SK-N-MC (cell line): Measurements from ENCODE around the gene ILDR2.
"Not testable (repeated sequence)": the region's sequence is repeated elsewhere in the genome, so short reads cannot be mapped to it uniquely, and the experiment has no call there.

ENCODE experiments used
- DNase-seq: peaks from one replicate; pipeline ENCODE4 v3.0.0-alpha.2; 2011; ENCODE audit warnings: low read depth, low spot score
- H3K27ac ChIP-seq: fragments of 200-600 bp; sonication (generic); 2 replicates; pipeline ENCODE4 v1.5.1; 2016; ENCODE audit warnings: mixed run types
- H3K36me3 ChIP-seq: fragments of 200-600 bp; sonication (generic); 2 replicates; pipeline ENCODE4 v1.6.1; 2017; ENCODE audit warnings: antibody characterized with exemption, low read length, mixed read lengths; ENCODE audit not compliant: insufficient read depth
- H3K4me3 ChIP-seq: fragments of 200-600 bp; sonication (generic); 2 replicates; pipeline ENCODE4 v1.5.1; 2016
- H3K9ac ChIP-seq: fragments of 200-600 bp; sonication (generic); 2 replicates; pipeline ENCODE4 v1.8.0; 2017; ENCODE audit warnings: mixed run types, mixed read lengths; ENCODE audit not compliant: insufficient read length
- H3K9me3 ChIP-seq: fragments of 200-600 bp; sonication (generic); 2 replicates; pipeline ENCODE4 v1.6.1; 2017; ENCODE audit warnings: low read depth, mild to moderate bottlenecking, antibody characterized with exemption, low read length, moderate library complexity, mixed read lengths
- EZH2 ChIP-seq: fragments of 200-600 bp; sonication (generic); IDR thresholded peaks from one replicate; pipeline ENCODE4 v1.6.1; 2017; ENCODE audit warnings: antibody characterized with exemption
- FOXP2 ChIP-seq: optimal IDR thresholded peaks from 2 replicates; pipeline ENCODE3; 2011; ENCODE audit warnings: mild to moderate bottlenecking, moderate library complexity; ENCODE audit not compliant: insufficient read depth; ENCODE audit errors: extremely low read length, control extremely low read depth
- POLR2AphosphoS5 ChIP-seq: IDR thresholded peaks from 2 replicates; pipeline ENCODE4 v1.6.1; 2012; ENCODE audit warnings: mild to moderate bottlenecking, low read depth, low read length, borderline replicate concordance

The ILDR2 gene

DNA sequence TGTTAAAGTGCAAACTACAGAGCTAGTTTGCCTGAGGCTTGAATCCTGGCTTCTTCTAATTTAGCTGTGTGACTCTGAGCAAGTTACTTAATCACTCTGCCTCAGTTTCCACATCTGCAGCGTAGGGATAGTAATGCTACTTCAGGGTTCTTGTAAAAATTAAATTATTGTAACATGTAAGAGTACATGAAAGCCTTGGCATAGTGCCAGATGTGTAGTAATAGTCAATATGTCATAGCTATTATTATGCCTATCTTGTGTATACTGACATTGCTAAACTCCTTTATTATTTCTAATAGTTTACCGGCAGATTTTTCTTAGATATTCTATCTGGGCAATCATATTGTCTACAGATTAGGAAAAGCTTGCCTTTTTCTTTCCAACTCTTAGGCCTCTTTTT is 92.4 kb downstream of the ILDR2 start:
- H3K9me3 ChIP-seq: no peaks in the 10 kb centered on the region

DNA sequence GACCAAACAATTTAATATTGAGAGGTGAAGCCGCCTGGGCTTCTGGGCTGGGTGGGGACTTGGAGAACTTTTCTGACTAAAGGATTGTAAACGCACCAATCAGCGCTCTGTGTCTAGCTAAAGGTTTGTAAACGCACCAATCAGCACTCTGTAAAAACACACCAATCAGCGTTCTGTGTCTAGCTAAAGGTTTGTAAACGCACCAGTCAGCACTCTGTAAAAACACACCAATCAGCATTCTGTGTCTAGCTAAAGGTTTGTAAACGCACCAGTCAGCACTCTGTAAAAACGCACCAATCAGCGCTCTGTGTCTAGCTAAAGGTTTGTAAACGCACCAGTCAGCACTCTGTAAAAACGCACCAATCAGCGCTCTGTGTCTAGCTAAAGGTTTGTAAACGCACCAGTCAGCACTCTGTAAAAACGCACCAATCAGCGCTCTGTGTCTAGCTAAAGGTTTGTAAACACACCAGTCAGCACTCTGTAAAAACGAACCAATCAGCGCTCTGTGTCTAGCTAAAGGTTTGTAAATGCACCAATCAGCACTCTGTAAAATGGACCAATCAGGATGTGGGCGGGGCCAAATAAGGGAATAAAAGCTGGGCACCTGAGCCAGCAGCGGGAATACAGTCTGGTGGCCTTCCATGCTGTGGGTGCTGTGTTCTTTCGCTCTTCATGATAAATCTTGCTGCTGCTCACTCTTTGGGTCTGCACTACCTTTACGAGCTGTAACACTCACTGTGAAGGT is 97.0 kb downstream of the ILDR2 start:
- not testable (repeated sequence) for H3K4me3 ChIP-seq, DNase-seq, H3K9me3 ChIP-seq, H3K27ac ChIP-seq, H3K9ac ChIP-seq, H3K36me3 ChIP-seq

More for the DNA sequence above, 92.4 kb downstream of the ILDR2 start:
- TF ChIP-seq FOXP2: no peak
- TF ChIP-seq POLR2AphosphoS5: no peak
- no peak for TF ChIP-seq EZH2
- Histone ChIP-seq H3K27ac (no peak overlapping the region), H3K36me3 (no peaks in the 10 kb centered on the region), H3K9ac (no peak overlapping the region), H3K4me3 (no peak overlapping the region)
- no peak for DNase-seq

DNA sequence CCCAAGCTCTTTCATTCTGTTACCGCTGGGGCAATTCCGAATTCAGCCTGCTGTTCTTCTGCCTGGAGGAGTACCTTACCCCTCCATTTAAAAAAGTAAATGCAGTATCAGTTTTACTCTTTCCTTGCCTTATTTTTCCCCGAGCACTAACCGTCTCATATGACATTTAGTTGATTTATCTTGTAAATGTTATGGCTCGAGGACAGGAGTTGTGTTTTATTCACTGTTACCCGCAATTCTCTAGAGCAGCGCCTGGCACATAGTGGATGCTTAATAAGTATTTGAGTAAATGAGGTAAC is 98.9 kb downstream of the ILDR2 start:
- TF ChIP-seq FOXP2: no peak
- no peak for TF ChIP-seq EZH2

DNA sequence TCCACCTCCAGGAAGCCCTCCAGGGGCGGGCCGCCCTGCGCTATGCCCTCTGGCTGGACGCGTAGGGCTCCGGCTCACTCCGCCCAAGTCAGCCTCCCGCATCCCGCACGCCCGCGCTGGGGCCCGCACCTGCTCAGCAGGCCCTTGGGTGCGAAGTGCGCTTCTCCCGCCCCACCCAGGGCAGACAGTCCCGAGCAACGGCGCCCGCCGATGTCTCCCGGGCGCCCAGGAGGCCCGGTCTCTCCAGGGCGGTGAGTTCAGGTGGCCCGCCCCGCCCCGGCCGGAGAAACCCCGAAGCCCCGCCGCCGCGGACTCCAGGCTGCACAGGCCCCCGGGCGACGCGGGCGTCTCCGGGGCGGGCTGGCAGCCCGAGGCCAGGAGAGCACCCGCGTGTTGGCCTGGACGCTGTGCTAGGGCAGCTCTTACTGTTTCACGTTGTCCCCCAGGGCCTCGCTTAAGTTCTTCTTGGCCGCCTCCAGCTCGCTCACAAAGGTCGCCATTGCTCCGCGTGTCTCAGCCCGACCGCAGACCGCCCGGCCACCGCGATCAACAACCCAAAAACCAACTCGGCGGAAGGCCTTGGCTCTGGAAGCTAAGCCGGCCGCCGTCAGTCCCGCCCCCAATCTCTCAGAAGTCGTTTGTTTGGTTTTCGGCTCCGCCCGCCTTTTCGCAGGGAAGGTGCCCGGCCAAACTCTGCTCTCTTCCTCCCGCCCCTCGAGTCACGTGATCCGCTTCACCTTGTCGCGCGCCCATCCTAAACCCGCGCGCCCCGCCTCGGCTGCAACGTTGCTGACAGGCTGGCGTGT is 99.4 kb downstream of the ILDR2 start, which contains the start of gene TADA1:
TSS of gene TADA1 (minus strand) at position 531 of the 806 bp plus-strand sequence. CDS start at position 500, 31 bp downstream.
- Histone ChIP-seq H3K9me3 (no peaks in the 10 kb centered on the region), H3K4me3 (peak within 1 kb of the TSS; percentile 97), H3K27ac (peak within 1 kb of the TSS; percentile 67; the same call in 1 of the 2 replicates), H3K36me3 (no peaks in the 10 kb centered on the region; the same call in 1 of the 2 replicates), H3K9ac (peak within 1 kb of the TSS; percentile 95)
- TF ChIP-seq POLR2AphosphoS5: peak; percentile 82
- no peak for TF ChIP-seq EZH2
- DNase-seq: peak; percentile 73

More for the DNA sequence above, 98.9 kb downstream of the ILDR2 start:
- no peak overlapping the region for H3K27ac ChIP-seq
- H3K4me3 ChIP-seq: peak overlapping the region; percentile 97
- H3K36me3 ChIP-seq: no peaks in the 10 kb centered on the region; the same call in 1 of the 2 replicates
- peak overlapping the region; percentile 74 for H3K9ac ChIP-seq
- no peaks in the 10 kb centered on the region for H3K9me3 ChIP-seq
- DNase-seq: no peak

DNA sequence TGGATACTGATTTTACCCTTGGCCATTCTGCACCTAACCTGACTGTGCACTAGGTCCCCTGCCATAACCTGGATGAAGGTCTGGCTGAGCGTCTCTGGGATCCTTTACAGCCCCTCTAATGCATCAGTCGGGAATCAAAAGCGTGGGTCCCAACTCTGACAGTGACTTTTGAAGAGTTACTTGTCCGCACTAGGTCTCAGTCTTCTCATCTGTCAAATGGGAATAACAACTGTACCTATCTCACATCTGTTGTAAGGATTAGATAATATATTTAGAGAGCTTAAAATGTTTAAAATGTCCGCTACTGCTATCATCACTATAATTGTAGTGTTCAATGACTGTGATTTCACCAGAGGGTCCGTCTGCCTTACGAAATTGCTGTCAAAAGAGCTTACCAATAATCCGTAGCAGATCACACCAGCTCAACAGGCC is 100.0 kb downstream of the ILDR2 start:
- TF ChIP-seq FOXP2 (no peak), EZH2 (no peak), POLR2AphosphoS5 (no peak)
- no peak overlapping the region for H3K27ac ChIP-seq
- no peaks in the 10 kb centered on the region for H3K9me3 ChIP-seq
- DNase-seq: no peak
- peak overlapping the region; percentile 97 for H3K4me3 ChIP-seq
- peak overlapping the region; percentile 95 for H3K9ac ChIP-seq
- no peaks in the 10 kb centered on the region; the same call in 1 of the 2 replicates for H3K36me3 ChIP-seq

DNA sequence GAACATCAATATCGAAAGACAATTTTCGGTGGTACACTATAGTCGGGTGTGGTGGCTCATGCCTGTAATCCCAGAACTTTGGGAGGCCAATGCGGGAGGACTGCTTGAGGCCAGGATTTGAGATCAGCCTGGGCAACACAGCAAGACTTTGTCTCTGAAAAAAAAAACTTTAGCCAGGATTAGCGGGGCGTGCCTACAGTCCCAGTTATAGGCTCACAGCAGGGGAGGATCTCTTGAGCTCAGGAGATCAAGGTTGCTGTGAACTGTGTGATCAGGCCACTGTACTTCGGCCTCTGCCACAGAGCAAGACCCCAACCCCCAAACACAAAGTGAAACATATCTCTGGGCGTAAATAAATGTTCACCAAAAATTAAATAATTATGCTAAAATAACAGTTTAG is 100.9 kb downstream of the ILDR2 start:
- Histone ChIP-seq H3K27ac (no peak overlapping the region), H3K36me3 (no peaks in the 10 kb centered on the region; the same call in 1 of the 2 replicates), H3K9ac (peak overlapping the region; percentile 95), H3K9me3 (no peaks in the 10 kb centered on the region), H3K4me3 (no peak overlapping the region; the same call in 1 of the 2 replicates)
- no peak for DNase-seq
- TF ChIP-seq EZH2: no peak
- TF ChIP-seq POLR2AphosphoS5: no peak
- TF ChIP-seq FOXP2: no peak

DNA sequence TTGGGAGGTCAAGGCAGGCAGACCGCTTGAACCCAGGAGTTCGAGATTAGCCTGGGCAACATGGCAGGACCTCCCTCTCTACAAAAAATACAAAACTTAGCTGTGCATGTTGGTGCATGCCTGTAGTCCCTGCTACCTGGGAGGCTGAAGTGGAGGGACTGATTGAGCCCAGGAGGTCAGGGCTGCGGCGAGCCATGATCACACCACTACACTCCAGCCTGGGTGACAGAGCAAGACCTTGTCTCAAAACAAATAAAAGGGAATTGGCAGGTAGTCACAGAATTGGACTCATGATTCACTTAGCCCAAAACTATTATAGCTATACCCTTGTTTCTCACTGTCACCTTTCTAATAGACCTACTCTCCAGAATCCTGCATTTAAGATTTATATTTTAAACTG is 104.8 kb downstream of the ILDR2 start:
- no peak overlapping the region for H3K4me3 ChIP-seq
- H3K9ac ChIP-seq: no peak overlapping the region
- no peaks in the 10 kb centered on the region for H3K9me3 ChIP-seq

DNA sequence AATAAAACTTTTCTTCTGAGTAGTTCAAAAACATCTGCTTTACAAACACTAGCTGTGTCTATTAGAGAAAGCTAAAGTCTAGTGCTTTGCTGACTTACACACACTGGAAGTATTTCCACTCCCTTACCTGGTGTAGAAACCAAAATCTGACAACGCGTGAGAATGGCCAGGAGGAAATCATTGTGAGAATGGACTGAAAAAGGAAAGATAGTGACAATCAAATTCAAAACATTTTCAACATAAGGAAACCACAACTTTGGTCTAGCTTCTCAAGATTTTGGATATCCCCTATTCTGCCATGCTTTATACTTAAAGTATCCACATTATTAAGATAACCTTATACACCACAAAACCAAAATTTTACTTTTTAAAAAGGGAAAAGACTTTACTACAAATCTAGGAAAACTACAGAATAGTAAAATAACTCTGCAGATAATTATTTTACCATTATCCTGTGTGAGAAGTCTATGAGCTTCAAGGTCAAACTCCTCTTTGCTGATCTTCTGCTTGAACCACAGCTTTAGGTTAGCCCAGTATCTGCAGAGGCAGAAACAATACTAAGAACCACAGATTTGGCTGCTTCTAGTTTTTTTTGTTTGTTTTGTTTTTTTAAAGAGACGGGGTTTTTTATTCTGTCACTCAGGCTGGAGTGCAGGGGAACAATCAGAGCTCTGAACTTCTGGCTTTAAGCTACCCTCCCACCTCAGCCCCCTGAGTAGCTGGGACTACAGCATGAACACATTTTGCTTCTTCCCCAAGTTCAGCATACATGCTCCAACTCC is 105.8 kb downstream of the ILDR2 start:
- no peak for DNase-seq
- H3K4me3 ChIP-seq: no peak overlapping the region
- H3K9me3 ChIP-seq: no peaks in the 10 kb centered on the region
- TF ChIP-seq FOXP2 (no peak), EZH2 (no peak), POLR2AphosphoS5 (no peak)
- H3K9ac ChIP-seq: no peak overlapping the region
- H3K27ac ChIP-seq: no peak overlapping the region
- peaks cover 42% of the 10 kb centered on the region for H3K36me3 ChIP-seq

More for the DNA sequence above, 104.8 kb downstream of the ILDR2 start:
- peaks cover 33% of the 10 kb centered on the region for H3K36me3 ChIP-seq
- no peak overlapping the region for H3K27ac ChIP-seq
- TF ChIP-seq POLR2AphosphoS5: no peak
- TF ChIP-seq FOXP2: no peak
- TF ChIP-seq EZH2: no peak
- DNase-seq: no peak
